Erythroblast (primary cell): ENCODE data around the gene SIK3.

Experiments
- GATA1 ChIP-seq: IDR thresholded peaks from 2 replicates; pipeline ENCODE4 v1.6.1; 2011; ENCODE audit warnings: low read depth, mild to moderate bottlenecking, control low read depth, low read length, moderate library complexity
- POLR2A ChIP-seq: IDR thresholded peaks from 2 replicates; pipeline ENCODE4 v1.6.1; 2011; ENCODE audit warnings: mild to moderate bottlenecking, low read length

- TF ChIP-seq POLR2A: no peak
- no peak for TF ChIP-seq GATA1
These were observed 257.4 kb downstream of the SIK3 start for GRCh38 chr11:116840746-116841296.
